WTC11 (cell line): Measurements from ENCODE around the gene AATK. TPM values are rescaled to one million over a fixed set of nuclear protein-coding genes. Genes with fewer than 3 reads are reported as not detected.

Experiments
- ATAC-seq: fragments of 200-7000 bp; cut with Tn5 transposase; 2 replicates; pipeline ENCODE4 v1.10.0; 2021; ENCODE audit warnings: mild to moderate bottlenecking, moderate library complexity
- CTCF ChIA-PET: fragments of 300-600 bp; sonication (Branson Sonifier 250); formaldehyde crosslinking; loops from one replicate; lab custom pipeline; 2021; ENCODE audit warnings: antibody characterized with exemption; lab: Charles Lee
- POLR2A ChIA-PET: fragments of 350-600 bp; sonication (Branson Sonifier 250); formaldehyde crosslinking; loops from one replicate; lab custom pipeline; 2021; ENCODE audit warnings: antibody characterized with exemption; lab: Charles Lee
- DNase-seq: peaks from one replicate; pipeline ENCODE4 v3.0.0; 2021; ENCODE audit warnings: low spot score
- H3K27ac Mint-ChIP-seq: 2 replicates; pipeline ENCODE4 v1.8.0; 2021; ENCODE audit warnings: mixed read lengths
- H3K27me3 Mint-ChIP-seq: 2 replicates; pipeline ENCODE4 v1.8.0; 2021; ENCODE audit warnings: low read depth, mild to moderate bottlenecking, moderate library complexity, mixed read lengths
- H3K36me3 Mint-ChIP-seq: 2 replicates; pipeline ENCODE4 v1.8.0; 2021; ENCODE audit warnings: mixed read lengths
- H3K4me1 Mint-ChIP-seq: 2 replicates; pipeline ENCODE4 v1.8.0; 2022; ENCODE audit warnings: mixed read lengths
- H3K4me3 Mint-ChIP-seq: 2 replicates; pipeline ENCODE4 v1.8.0; 2021; ENCODE audit warnings: mild to moderate bottlenecking, moderate library complexity, mixed read lengths
- H3K9me3 Mint-ChIP-seq: 2 replicates; pipeline ENCODE4 v1.8.0; 2021; ENCODE audit warnings: mixed read lengths
- ERG ChIP-seq: fragments of 250-450 bp; sonication (Bioruptor Pico); IDR thresholded peaks from 2 replicates; pipeline ENCODE4 v1.8.0; 2021; ENCODE audit warnings: mild to moderate bottlenecking
- FOXP1 ChIP-seq: sonication (generic); formaldehyde crosslinking; IDR thresholded peaks from 2 replicates; pipeline ENCODE4 v1.8.0; 2022; ENCODE audit warnings: missing genetic modification reagents, mild to moderate bottlenecking, moderate library complexity, borderline replicate concordance
- FOXP4 ChIP-seq: sonication (generic); formaldehyde crosslinking; IDR thresholded peaks from 2 replicates; pipeline ENCODE4 v1.8.0; 2022; ENCODE audit warnings: mild to moderate bottlenecking, missing genetic modification reagents
- JUN ChIP-seq: sonication (generic); formaldehyde crosslinking; IDR thresholded peaks from 2 replicates; pipeline ENCODE4 v1.8.0; 2023; ENCODE audit warnings: mild to moderate bottlenecking, missing genetic modification reagents
- MLX ChIP-seq: sonication (generic); formaldehyde crosslinking; IDR thresholded peaks from 2 replicates; pipeline ENCODE4 v1.8.1; 2023; ENCODE audit warnings: mild to moderate bottlenecking, missing genetic modification reagents, moderate library complexity
- MXD4 ChIP-seq: fragments of 250-450 bp; sonication (Bioruptor Pico); IDR thresholded peaks from 2 replicates; pipeline ENCODE4 v1.8.0; 2021; ENCODE audit warnings: mild to moderate bottlenecking, moderate library complexity, borderline replicate concordance
- NFATC4 ChIP-seq: fragments of 250-450 bp; sonication (Bioruptor Pico); IDR thresholded peaks from 2 replicates; pipeline ENCODE4 v1.9.0; 2021; ENCODE audit warnings: mild to moderate bottlenecking
- OVOL2 ChIP-seq: fragments of 250-450 bp; sonication (Bioruptor Pico); IDR thresholded peaks from 2 replicates; pipeline ENCODE4 v1.9.0; 2021; ENCODE audit warnings: mild to moderate bottlenecking, borderline replicate concordance
- SOX15 ChIP-seq: fragments of 250-450 bp; sonication (Bioruptor Pico); IDR thresholded peaks from 2 replicates; pipeline ENCODE4 v1.9.0; 2021; ENCODE audit warnings: mild to moderate bottlenecking
- TCF7 ChIP-seq: sonication (generic); formaldehyde crosslinking; IDR thresholded peaks from 2 replicates; pipeline ENCODE4 v1.8.0; 2022; ENCODE audit warnings: mild to moderate bottlenecking, low read depth, missing genetic modification reagents, moderate library complexity
- TEAD1 ChIP-seq: sonication (generic); formaldehyde crosslinking; IDR thresholded peaks from 2 replicates; pipeline ENCODE4 v1.8.0; 2022; ENCODE audit warnings: mild to moderate bottlenecking, missing genetic modification reagents
- ZNF121 ChIP-seq: sonication (generic); formaldehyde crosslinking; IDR thresholded peaks from 2 replicates; pipeline ENCODE4 v1.8.0; 2023; ENCODE audit warnings: missing genetic modification reagents
- ZNF281 ChIP-seq: sonication (generic); formaldehyde crosslinking; IDR thresholded peaks from 2 replicates; pipeline ENCODE4 v1.8.0; 2023; ENCODE audit warnings: mild to moderate bottlenecking, missing genetic modification reagents
- ZNF416 ChIP-seq: fragments of 250-450 bp; sonication (Bioruptor Pico); IDR thresholded peaks from 2 replicates; pipeline ENCODE4 v1.9.0; 2021; ENCODE audit warnings: mild to moderate bottlenecking, inconsistent platforms
- ZNF425 ChIP-seq: fragments of 250-450 bp; sonication (Bioruptor Pico); conservative IDR thresholded peaks from 2 replicates; pipeline ENCODE4 v1.9.0; 2021; ENCODE audit warnings: mild to moderate bottlenecking
- total RNA-seq: library from RNA; stranded (reverse); gene quantifications from 3 replicates; pipeline ENCODE4 v1.2.3, GENCODE V29; 2021

Gene AATK
- total RNA-seq, 1 experiment from 2014 or later: 2.9 TPM

GRCh38 chr17:81073967-81074839 is 91.8 kb downstream of the AATK start:
- H3K27ac Mint-ChIP-seq: peak overlapping the region; percentile 92
- CTCF ChIA-PET: interaction anchor here (1.0 to 1.3 kb wide), 2 partner anchors 51 to 175 kb away, joined by 3 to 5 read pairs; no protein-coding TSS in a partner anchor
- H3K4me3 Mint-ChIP-seq: no peak overlapping the region
- no peaks in the 10 kb centered on the region for H3K36me3 Mint-ChIP-seq
- DNase-seq (no peak), ATAC-seq (no peak)
- H3K27me3 Mint-ChIP-seq: no peaks in the 10 kb centered on the region
- TF ChIP-seq NFATC4 (CRISPR knock-in tag) (no peak), FOXP1 (CRISPR knock-in tag) (peak; percentile 33; the same call in 1 of the 2 replicates)
- TF ChIP-seq, all 79 proteins: peak for 1
- no peaks in the 10 kb centered on the region for H3K4me1 Mint-ChIP-seq
- POLR2A ChIA-PET: no interaction called here
- H3K9me3 Mint-ChIP-seq: no peaks in the 10 kb centered on the region

GRCh38 chr17:81071761-81072741 is 94.0 kb downstream of the AATK start:
- no peak for DNase-seq
- no peaks in the 10 kb centered on the region for H3K4me1 Mint-ChIP-seq
- H3K4me3 Mint-ChIP-seq: no peak overlapping the region
- no peaks in the 10 kb centered on the region for H3K9me3 Mint-ChIP-seq
- no peak for ATAC-seq
- no peaks in the 10 kb centered on the region for H3K36me3 Mint-ChIP-seq
- ChIA-PET POLR2A (no interaction called here), CTCF (no interaction called here)
- peak overlapping the region; percentile 88 for H3K27ac Mint-ChIP-seq
- no peaks in the 10 kb centered on the region for H3K27me3 Mint-ChIP-seq
- TF ChIP-seq FOXP4 (no peak), SOX15 (CRISPR knock-in tag) (no peak), TEAD1 (CRISPR knock-in tag) (no peak), ZNF281 (no peak), TCF7 (CRISPR knock-in tag) (no peak), JUN (CRISPR knock-in tag) (no peak), ZNF121 (no peak), ERG (CRISPR knock-in tag) (no peak)

GRCh38 chr17:81070541-81071246 is 95.3 kb downstream of the AATK start:
- DNase-seq: no peak
- CTCF ChIA-PET: interaction anchor here (1.8 to 2.0 kb wide), 2 partner anchors 31 to 47 kb away, joined by 4 to 8 read pairs; no protein-coding TSS in a partner anchor
- no peak overlapping the region for H3K4me3 Mint-ChIP-seq
- H3K4me1 Mint-ChIP-seq: no peaks in the 10 kb centered on the region
- ATAC-seq: no peak
- H3K27ac Mint-ChIP-seq: no peak overlapping the region
- TF ChIP-seq NFATC4 (CRISPR knock-in tag) (no peak), OVOL2 (CRISPR knock-in tag) (no peak), MXD4 (CRISPR knock-in tag) (no peak), JUN (CRISPR knock-in tag) (no peak), ZNF416 (CRISPR knock-in tag) (no peak), MLX (CRISPR knock-in tag) (no peak), ZNF425 (CRISPR knock-in tag) (no peak)
- POLR2A ChIA-PET: no interaction called here
- no peaks in the 10 kb centered on the region for H3K27me3 Mint-ChIP-seq
- H3K9me3 Mint-ChIP-seq: no peaks in the 10 kb centered on the region
- no peaks in the 10 kb centered on the region for H3K36me3 Mint-ChIP-seq
